ENCODE results near the gene WWOX. TPM values are rescaled to one million over a fixed set of nuclear protein-coding genes. Genes with fewer than 3 reads are reported as not detected.

Gene WWOX
- total RNA-seq, 2 donors from 2014 or later = 33.8 to 82.5 TPM

DNA sequence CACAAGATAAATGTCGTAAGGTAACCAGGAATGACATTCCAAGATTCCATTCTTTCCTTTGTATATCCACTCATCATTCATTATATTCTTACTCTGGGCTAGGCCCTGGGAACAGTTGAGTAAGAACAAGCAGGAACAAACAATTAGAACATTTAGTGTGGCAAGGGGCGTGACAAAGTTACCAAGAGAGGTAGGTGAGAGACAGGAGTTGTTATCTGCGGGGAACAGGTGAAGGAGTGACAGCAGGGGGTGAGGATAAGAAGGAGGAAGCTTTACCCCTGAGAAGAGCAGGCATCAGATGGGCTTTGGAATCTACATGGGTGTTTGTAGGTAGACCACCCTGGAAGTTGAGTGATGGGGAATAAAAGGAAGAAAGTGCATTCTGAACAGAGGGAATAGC is 568.9 kb downstream of the WWOX start:
- no peaks in the 10 kb centered on the region for H3K9me3 ChIP-seq
- H3K36me3 ChIP-seq = no peaks in the 10 kb centered on the region
- peaks cover 6 to 21% of the 10 kb centered on the region in 2 donors for H3K4me1 ChIP-seq (ENCODE audit: control insufficient read depth in 1 of 2, low read depth in 2 of 2)
- TF ChIP-seq, protein P1, sequence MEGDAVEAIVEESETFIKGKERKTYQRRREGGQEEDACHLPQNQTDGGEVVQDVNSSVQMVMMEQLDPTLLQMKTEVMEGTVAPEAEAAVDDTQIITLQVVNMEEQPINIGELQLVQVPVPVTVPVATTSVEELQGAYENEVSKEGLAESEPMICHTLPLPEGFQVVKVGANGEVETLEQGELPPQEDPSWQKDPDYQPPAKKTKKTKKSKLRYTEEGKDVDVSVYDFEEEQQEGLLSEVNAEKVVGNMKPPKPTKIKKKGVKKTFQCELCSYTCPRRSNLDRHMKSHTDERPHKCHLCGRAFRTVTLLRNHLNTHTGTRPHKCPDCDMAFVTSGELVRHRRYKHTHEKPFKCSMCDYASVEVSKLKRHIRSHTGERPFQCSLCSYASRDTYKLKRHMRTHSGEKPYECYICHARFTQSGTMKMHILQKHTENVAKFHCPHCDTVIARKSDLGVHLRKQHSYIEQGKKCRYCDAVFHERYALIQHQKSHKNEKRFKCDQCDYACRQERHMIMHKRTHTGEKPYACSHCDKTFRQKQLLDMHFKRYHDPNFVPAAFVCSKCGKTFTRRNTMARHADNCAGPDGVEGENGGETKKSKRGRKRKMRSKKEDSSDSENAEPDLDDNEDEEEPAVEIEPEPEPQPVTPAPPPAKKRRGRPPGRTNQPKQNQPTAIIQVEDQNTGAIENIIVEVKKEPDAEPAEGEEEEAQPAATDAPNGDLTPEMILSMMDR (IDR thresholded peaks at IDR 0.05) = no peak
- H3K4me3 ChIP-seq = no peak overlapping the region
- ATAC-seq (ENCODE audit: insufficient number of reproducible peaks, low FRiP score, low read depth) (no peak), DNase-seq (ENCODE audit: low spot score) (no peak)
- no peak overlapping the region for H3K27ac ChIP-seq
- no peaks in the 10 kb centered on the region for H3K27me3 ChIP-seq (replicated peaks; ENCODE audit: insufficient read depth)

DNA sequence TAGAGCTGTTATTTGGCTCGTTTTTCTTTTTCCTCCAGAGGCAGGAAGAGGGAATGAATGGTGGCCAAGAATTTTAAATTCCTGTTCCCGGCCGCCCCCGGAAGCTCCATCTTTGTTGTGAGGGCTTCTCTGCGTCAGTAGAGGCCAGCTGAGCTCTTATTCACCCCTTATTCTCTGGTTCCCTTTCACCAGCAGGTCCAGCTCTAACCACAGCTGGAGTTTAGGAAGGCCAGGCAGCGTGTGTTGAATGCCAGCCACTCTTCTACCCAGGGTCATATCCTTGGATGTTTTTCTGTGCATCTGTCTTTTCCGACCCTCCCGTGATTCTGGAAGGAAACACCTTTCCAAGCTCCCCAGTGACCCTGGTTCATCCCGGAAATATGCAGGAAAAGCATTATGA is 570.5 kb downstream of the WWOX start:
- Histone ChIP-seq H3K9me3 (no peaks in the 10 kb centered on the region), H3K4me3 (peak overlapping the region; percentile 14), H3K4me1 (ENCODE audit: control insufficient read depth in 1 of 2, low read depth in 2 of 2) (peaks cover 6 to 21% of the 10 kb centered on the region in 2 donors), H3K36me3 (no peaks in the 10 kb centered on the region), H3K27me3 (replicated peaks; ENCODE audit: insufficient read depth) (no peaks in the 10 kb centered on the region), H3K27ac (peak overlapping the region; percentile 31 to 57)
- peak; percentile 75 for ATAC-seq (ENCODE audit: insufficient number of reproducible peaks, low FRiP score, low read depth)
- DNase-seq (ENCODE audit: low spot score) = no peak
- TF ChIP-seq, protein P1 (IDR thresholded peaks at IDR 0.05) = no peak

DNA sequence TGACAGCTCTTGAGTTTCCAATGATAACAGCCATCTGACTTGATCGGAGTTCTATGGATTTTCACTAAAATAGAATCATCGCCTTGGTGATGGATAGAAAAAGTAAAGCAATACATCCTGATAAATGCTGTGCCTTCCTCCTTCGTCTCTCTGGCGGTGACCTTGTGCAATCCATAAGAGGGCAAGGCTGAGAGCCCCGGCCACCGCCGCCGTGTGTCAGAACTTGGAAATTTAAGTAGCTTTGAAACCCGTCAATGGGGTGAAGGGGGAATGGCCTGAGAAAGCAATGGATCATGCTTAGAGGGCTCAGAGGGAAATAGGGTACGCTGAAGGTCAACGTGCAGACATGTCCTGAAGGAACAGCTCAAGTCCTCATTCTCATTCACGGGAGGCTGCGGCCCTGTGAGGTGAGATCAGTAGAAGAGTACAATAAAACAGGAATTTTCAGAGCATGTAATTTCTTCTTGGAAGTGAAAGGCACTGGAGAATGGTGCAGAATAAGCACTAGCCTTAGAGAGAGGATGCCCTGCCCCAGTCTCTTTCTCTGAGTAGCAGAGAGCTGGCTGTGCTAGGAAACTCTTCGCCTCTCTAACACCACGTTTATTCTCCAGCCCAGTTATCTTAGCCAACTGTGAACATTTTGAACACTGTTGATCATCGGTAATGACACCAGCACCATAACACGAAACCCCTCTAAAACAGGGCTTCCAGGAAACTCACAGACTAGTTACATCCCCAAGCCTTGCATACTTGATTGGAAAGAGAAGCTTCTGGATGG is 573.5 kb downstream of the WWOX start:
- TF ChIP-seq, protein P1 (IDR thresholded peaks at IDR 0.05) = no peak
- Histone ChIP-seq H3K27ac (no peak overlapping the region), H3K4me1 (ENCODE audit: control insufficient read depth in 1 of 2, low read depth in 2 of 2) (peaks cover 6 to 21% of the 10 kb centered on the region in 2 donors), H3K4me3 (no peak overlapping the region), H3K9me3 (no peaks in the 10 kb centered on the region), H3K27me3 (replicated peaks; ENCODE audit: insufficient read depth) (no peaks in the 10 kb centered on the region), H3K36me3 (no peaks in the 10 kb centered on the region)
- DNase-seq (ENCODE audit: low spot score) (no peak), ATAC-seq (ENCODE audit: insufficient number of reproducible peaks, low FRiP score, low read depth) (no peak)

DNA sequence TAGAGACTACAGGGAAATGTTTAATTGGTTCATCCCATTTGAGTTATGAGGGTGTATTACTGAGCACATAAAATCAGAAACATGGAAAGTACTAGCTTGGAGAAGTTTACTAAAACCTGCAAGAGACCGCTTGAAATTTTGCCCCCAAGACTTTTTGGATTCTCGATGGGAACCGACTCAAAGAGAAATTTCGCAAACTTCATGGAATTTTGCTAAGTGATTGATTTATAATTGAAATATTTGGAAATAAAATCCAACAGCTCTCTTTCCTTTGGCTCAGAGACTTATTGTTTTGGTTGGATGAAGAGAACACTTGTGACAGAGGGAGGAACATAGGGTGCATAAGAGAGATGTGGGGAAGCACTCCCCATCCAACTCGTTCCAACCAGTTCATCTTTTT is 574.4 kb downstream of the WWOX start:
- TF ChIP-seq, protein P1 (IDR thresholded peaks at IDR 0.05) = no peak
- ATAC-seq (ENCODE audit: insufficient number of reproducible peaks, low FRiP score, low read depth) = no peak
- no peak overlapping the region for H3K27ac ChIP-seq

DNA sequence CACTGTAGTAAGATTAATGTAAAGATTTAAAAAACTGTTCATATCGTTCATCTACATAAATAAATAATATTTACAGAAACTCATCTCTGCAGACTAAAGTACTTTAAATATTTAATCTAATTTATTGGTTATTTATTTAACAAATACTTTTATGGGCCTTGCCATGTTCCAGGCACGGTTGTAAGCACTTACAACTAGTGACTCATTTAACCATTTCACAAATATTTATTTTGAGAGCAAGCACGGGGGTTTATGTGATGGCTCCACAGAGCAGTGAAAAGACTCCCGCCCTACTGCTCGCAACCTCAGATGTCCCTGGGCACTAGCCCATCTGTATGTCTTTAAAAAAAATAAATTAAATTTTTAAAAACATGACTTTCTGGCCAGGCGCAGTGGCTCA is 575.9 kb downstream of the WWOX start:
- ATAC-seq (ENCODE audit: insufficient number of reproducible peaks, low FRiP score, low read depth) = no peak
- H3K36me3 ChIP-seq = no peaks in the 10 kb centered on the region
- no peak for DNase-seq (ENCODE audit: low spot score)
- TF ChIP-seq, protein P1 (IDR thresholded peaks at IDR 0.05) = no peak
- H3K27me3 ChIP-seq (replicated peaks; ENCODE audit: insufficient read depth) = no peaks in the 10 kb centered on the region
- H3K9me3 ChIP-seq = no peaks in the 10 kb centered on the region
- H3K4me1 ChIP-seq (ENCODE audit: control insufficient read depth in 1 of 2, low read depth in 2 of 2) = peaks cover under 1 to 6% of the 10 kb centered on the region in 2 donors
- H3K4me3 ChIP-seq = no peak overlapping the region
- no peak overlapping the region for H3K27ac ChIP-seq

More for the DNA sequence above, 574.4 kb downstream of the WWOX start:
- Histone ChIP-seq H3K36me3 (no peaks in the 10 kb centered on the region), H3K4me1 (ENCODE audit: control insufficient read depth in 1 of 2, low read depth in 2 of 2) (peaks cover 6 to 21% of the 10 kb centered on the region in 2 donors), H3K27me3 (replicated peaks; ENCODE audit: insufficient read depth) (no peaks in the 10 kb centered on the region), H3K9me3 (no peaks in the 10 kb centered on the region), H3K4me3 (no peak overlapping the region)
- no peak for DNase-seq (ENCODE audit: low spot score)
